ENCODE data around the gene CRAT. TPM values are rescaled to one million over a fixed set of nuclear protein-coding genes. Genes with fewer than 3 reads are reported as not detected.
"Not testable (repeated sequence)": the region's sequence is repeated elsewhere in the genome, so short reads cannot be mapped to it uniquely, and the experiment has no call there.

Gene CRAT
- total RNA-seq, 1 experiment from 2014 or later: 16.1 TPM

- H3K4me3 ChIP-seq (ENCODE audit: low read length): no peak overlapping the region
- DNase-seq: no peak
- H3K27me3 ChIP-seq (ENCODE audit: low read length): no peaks in the 10 kb centered on the region
- H3K27ac ChIP-seq (ENCODE audit: low read length): no peak overlapping the region
- no peaks in the 10 kb centered on the region for H3K79me2 ChIP-seq (ENCODE audit: low read length)
- ChIA-PET CTCF (interaction anchor here (1.4 kb wide), 1 partner anchor 50 kb away, joined by 6 read pairs; the partner anchor contains the start of gene DOLPP1), POLR2A (ENCODE audit: unreplicated experiment) (no interaction called here)
- H3K4me1 ChIP-seq (ENCODE audit: insufficient read depth, low read length): no peaks in the 10 kb centered on the region
- ATAC-seq: no peak
- no peaks in the 10 kb centered on the region for H3K9me2 ChIP-seq (replicated peaks; ENCODE audit: low read length)
- H3K36me3 ChIP-seq (ENCODE audit: low read depth, low read length): peaks cover 8% of the 10 kb centered on the region; the same call in 1 of the 2 replicates
- TF ChIP-seq, protein P1, sequence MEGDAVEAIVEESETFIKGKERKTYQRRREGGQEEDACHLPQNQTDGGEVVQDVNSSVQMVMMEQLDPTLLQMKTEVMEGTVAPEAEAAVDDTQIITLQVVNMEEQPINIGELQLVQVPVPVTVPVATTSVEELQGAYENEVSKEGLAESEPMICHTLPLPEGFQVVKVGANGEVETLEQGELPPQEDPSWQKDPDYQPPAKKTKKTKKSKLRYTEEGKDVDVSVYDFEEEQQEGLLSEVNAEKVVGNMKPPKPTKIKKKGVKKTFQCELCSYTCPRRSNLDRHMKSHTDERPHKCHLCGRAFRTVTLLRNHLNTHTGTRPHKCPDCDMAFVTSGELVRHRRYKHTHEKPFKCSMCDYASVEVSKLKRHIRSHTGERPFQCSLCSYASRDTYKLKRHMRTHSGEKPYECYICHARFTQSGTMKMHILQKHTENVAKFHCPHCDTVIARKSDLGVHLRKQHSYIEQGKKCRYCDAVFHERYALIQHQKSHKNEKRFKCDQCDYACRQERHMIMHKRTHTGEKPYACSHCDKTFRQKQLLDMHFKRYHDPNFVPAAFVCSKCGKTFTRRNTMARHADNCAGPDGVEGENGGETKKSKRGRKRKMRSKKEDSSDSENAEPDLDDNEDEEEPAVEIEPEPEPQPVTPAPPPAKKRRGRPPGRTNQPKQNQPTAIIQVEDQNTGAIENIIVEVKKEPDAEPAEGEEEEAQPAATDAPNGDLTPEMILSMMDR (conservative IDR thresholded peaks at IDR 0.05; ENCODE audit: low read depth, low read length): no peak
- TF ChIP-seq EZH2 (IDR thresholded peaks at IDR 0.05; ENCODE audit: low read length, unreplicated experiment) (no peak), EZH2phosphoT487 (IDR thresholded peaks at IDR 0.05; ENCODE audit: borderline replicate concordance, low read length) (no peak)
- no peak overlapping the region for H3K9ac ChIP-seq (ENCODE audit: low read length)
- no peak overlapping the region for H3K4me2 ChIP-seq (ENCODE audit: low read length)
- no TSS peak for BruUV-seq (replicated peaks)
- H2AFZ ChIP-seq (ENCODE audit: low read length): no peak overlapping the region
- H3K9me3 ChIP-seq (ENCODE audit: low read length): no peaks in the 10 kb centered on the region
- intact Hi-C loops (cut with micrococcal nuclease): no loop called here
- H4K20me1 ChIP-seq (ENCODE audit: low read length): no peaks in the 10 kb centered on the region
- no peaks in the 10 kb centered on the region for H3F3A ChIP-seq (ENCODE audit: low read length, unreplicated experiment)
Observed at GRCh38 chr9:129130791-129131190, 20.2 kb upstream of the CRAT start.

DNA sequence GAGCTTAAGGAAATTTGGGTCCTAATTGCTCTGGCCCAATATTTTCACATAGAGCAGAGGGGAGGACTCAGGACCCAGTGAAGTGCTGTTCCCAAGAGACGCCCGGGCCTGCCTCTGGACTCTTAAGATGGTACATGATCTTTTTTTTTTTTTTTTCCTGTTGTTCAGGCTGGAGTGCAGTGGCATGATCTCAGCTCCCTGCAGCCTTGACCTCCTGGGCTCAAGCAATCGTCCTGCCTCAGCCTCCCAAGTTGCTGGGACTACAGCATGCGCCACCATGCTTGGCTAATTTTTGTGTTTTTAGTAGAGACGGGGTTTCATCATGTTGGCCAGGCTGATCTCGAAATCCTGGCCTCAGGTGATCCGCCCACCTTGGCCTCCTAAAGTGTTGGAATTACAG, 19.7 kb upstream of the CRAT start:
- H3K36me3 ChIP-seq (ENCODE audit: low read depth, low read length); H3K9ac ChIP-seq (ENCODE audit: low read length); H3K4me2 ChIP-seq (ENCODE audit: low read length); H3K9me3 ChIP-seq (ENCODE audit: low read length); H3K79me2 ChIP-seq (ENCODE audit: low read length); intact Hi-C loops (cut with micrococcal nuclease); H2AFZ ChIP-seq (ENCODE audit: low read length); H3K4me1 ChIP-seq (ENCODE audit: insufficient read depth, low read length); POLR2A ChIA-PET (ENCODE audit: unreplicated experiment); H3F3A ChIP-seq (ENCODE audit: low read length, unreplicated experiment); ATAC-seq; H3K9me2 ChIP-seq (replicated peaks; ENCODE audit: low read length); H3K4me3 ChIP-seq (ENCODE audit: low read length); DNase-seq; CTCF ChIA-PET; BruUV-seq (replicated peaks); H4K20me1 ChIP-seq (ENCODE audit: low read length); H3K27me3 ChIP-seq (ENCODE audit: low read length); H3K27ac ChIP-seq (ENCODE audit: low read length): not testable (repeated sequence)

- CTCF ChIA-PET: interaction anchor here (0.6 kb wide), 1 partner anchor 11 kb away, joined by 3 read pairs; no protein-coding TSS in a partner anchor
- no peaks in the 10 kb centered on the region for H3K9me2 ChIP-seq (replicated peaks; ENCODE audit: low read length)
- no peaks in the 10 kb centered on the region for H3K79me2 ChIP-seq (ENCODE audit: low read length)
- H3K4me1 ChIP-seq (ENCODE audit: insufficient read depth, low read length): peaks cover 6% of the 10 kb centered on the region; the same call in 1 of the 2 replicates
- no TSS peak for BruUV-seq (replicated peaks)
- H3K9me3 ChIP-seq (ENCODE audit: low read length): no peaks in the 10 kb centered on the region
- no peak overlapping the region for H3K27ac ChIP-seq (ENCODE audit: low read length)
- H3K4me2 ChIP-seq (ENCODE audit: low read length): no peak overlapping the region
- intact Hi-C loops (cut with micrococcal nuclease): no loop called here
- DNase-seq (no peak), ATAC-seq (no peak)
- no peaks in the 10 kb centered on the region for H4K20me1 ChIP-seq (ENCODE audit: low read length)
- no peak overlapping the region for H3K4me3 ChIP-seq (ENCODE audit: low read length)
- no peak for TF ChIP-seq EZH2phosphoT487 (IDR thresholded peaks at IDR 0.05; ENCODE audit: borderline replicate concordance, low read length)
- TF ChIP-seq, protein P1 (conservative IDR thresholded peaks at IDR 0.05; ENCODE audit: low read depth, low read length): no peak
- no peak for TF ChIP-seq EZH2 (IDR thresholded peaks at IDR 0.05; ENCODE audit: low read length, unreplicated experiment)
- peaks cover 10% of the 10 kb centered on the region; the same call in 1 of the 2 replicates for H3K36me3 ChIP-seq (ENCODE audit: low read depth, low read length)
- no peaks in the 10 kb centered on the region for H3K27me3 ChIP-seq (ENCODE audit: low read length)
- POLR2A ChIA-PET (ENCODE audit: unreplicated experiment): no interaction called here
- no peak overlapping the region for H3K9ac ChIP-seq (ENCODE audit: low read length)
- no peak overlapping the region for H2AFZ ChIP-seq (ENCODE audit: low read length)
- no peaks in the 10 kb centered on the region for H3F3A ChIP-seq (ENCODE audit: low read length, unreplicated experiment)
Observed at GRCh38 chr9:129128689-129129088, 18.1 kb upstream of the CRAT start.
